ELF-1 (cell line): Measurements from ENCODE around the gene SND1.
A peak's percentile ranks its signal among the peaks of the same experiment; 100 is the strongest.

Source experiments
- DNase-seq: peaks from one replicate; pipeline ENCODE4 v3.0.0-alpha.2; 2016; ENCODE audit warnings: low read depth, low spot score

Gene SND1

DNA sequence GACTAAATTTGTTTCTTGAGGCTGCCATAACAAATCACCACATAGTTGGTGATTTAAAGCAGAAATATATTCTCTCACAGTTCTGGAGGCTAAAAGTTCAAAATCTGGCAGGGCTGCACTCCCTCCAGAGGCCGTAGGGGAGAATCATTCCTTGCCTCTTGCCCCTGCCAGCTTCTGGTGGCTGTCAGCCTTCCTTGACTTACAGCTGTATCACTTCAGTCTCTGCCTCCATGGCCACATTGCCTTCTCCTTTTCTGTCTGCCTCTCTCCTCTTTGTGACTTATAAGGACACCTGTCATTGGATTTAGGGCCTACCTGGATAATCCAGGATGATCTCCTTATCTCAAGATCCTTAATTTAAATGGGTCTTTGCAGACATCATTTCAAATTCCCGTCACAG is 385.1 kb downstream of the SND1 start:
- no peak for DNase-seq

- no peak for DNase-seq
Observed at GRCh38 chr7:128037880-128038619, 386.1 kb downstream of the SND1 start.

DNA sequence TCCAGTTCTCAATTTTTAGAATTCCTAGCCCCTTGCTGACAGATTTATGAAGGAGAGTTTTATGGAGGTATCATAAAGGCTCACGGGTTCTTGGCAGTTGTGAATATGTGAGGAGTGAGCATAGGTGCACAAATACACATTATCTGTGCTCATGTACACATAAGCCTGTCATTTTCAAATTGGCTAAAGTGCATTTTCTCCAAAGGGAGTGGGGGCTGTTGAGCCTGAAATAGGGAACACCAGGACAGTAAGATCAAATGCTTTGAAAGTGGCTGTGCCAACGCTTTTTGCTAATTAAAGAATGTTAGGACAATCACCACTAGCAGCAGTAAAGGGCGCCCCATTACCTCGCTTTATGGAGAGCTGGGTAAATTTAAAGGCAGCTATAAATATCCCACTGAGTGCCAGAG is 387.6 kb downstream of the SND1 start:
- DNase-seq, result no peak

DNA sequence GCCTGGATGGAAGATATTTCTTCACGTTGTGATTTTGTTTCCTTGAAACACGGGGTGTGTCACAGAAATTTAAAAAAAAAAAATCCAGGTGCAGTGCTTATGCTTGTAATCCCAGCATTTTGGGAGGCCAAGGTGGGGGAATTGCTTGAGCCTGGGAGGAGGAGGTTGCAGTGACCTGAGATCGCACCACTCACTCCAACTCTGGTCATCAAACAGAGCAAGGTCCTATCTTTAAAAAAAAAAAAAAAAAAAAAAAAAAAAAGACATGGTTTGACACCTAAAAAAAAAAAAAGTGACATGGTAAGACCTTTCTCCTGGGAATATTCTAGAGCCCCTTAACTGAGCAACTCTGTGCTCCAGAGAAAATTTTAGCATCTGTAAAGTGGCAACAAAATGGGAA is 388.2 kb downstream of the SND1 start:
- no peak for DNase-seq

DNA sequence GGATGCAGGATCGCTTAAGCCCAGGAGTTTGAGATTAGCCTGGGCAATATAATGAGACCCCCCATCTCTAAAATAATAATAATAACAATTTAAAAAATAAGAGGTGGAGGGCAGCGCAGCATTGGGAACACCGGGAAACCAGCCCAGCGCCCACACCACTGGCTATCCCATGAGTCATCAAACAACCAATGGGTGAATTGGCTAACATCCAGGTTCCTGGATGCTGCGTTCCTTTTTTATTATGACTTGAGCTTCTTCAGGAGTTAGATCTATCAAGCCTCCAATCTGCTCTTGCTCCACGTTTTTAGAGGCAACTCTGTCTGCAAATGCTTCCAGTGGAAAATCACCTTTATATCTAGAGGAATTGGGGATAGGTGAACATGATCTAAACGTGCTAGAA is 389.2 kb downstream of the SND1 start:
- no peak for DNase-seq

DNA sequence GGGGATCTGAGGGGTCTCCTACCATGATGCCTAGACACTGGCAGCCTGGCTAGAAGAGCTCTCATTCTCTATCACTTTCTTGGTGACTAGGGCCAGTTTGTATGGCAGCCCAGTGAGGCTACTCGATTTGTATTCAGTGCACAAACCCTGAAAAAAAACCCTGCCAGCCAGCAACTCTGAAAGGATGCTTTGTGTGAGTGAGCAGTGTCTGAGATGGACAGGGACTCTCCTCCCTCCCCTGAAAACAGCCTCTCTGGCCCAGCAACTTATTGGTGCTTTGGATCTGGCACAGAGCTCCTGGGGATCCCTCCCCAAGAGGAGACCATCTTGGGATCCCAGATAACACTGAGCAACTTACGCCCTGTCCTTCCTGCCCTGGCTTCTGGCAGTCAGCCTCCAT is 390.0 kb downstream of the SND1 start:
- DNase-seq, result no peak

DNA sequence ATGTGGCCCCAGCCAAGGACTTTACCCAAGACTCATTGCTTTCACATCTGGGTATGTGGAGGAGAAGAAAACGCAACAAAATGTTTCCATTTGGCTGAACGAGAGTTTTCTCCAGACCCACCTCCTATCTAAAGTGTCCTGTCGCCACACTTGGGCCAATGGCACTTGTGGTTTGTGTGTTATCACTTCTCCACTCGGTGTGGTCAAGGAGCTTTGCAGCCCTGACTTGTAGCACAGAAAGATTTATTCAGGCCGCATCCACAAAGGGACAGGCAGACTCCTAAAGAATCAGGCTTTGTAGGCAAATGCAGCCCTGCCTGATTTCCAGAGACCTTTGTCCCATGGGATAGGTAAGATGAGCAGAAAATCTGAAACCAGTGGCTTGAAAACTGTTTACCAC is 392.1 kb downstream of the SND1 start:
- DNase-seq, result no peak

GRCh38 chr7:128045158-128045557 is 393.2 kb downstream of the SND1 start:
- DNase-seq, result no peak

GRCh38 chr7:128045766-128046165 is 393.8 kb downstream of the SND1 start:
- no peak for DNase-seq

DNA sequence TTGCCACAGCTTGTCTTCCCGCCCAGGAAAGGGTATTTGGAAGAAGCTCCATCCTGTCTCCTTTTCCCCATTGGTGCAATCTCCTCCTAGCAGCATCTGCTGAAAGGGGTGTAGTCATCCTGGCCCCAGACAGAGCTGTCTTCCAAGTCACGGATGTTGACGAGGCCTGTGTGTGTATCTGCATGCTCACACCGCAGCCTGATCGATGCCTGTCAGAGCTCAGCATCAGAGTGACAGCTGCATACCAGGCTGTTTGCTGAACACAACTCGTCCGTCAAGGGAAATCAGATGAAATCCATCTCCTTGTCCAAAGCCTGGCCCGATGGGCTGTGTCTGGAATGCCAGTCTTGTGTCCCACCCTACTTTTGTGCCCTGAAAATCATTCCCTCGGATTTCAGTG is 400.4 kb downstream of the SND1 start:
- no peak for DNase-seq

DNA sequence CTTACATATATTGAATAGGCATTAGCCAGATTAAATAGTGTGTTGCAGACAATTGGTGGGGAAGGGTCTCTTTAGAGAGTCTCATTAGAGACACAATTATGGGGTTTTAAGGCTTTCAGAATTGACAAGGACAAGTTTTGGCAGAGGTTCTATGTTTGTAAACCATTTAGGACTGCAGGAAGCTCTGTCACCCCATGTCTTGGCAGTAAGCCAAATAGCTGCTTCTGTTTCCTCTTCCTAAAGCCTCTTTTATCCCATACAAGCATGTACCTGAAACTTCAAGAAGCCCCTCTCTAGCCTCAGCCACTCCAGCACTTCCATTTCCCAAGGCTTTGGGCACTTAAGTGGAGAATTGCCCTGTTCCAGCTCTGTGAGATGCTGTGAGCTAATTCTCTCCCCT is 401.0 kb downstream of the SND1 start:
- no peak for DNase-seq

GRCh38 chr7:128053991-128054390 is 402.0 kb downstream of the SND1 start:
- DNase-seq, result no peak

DNA sequence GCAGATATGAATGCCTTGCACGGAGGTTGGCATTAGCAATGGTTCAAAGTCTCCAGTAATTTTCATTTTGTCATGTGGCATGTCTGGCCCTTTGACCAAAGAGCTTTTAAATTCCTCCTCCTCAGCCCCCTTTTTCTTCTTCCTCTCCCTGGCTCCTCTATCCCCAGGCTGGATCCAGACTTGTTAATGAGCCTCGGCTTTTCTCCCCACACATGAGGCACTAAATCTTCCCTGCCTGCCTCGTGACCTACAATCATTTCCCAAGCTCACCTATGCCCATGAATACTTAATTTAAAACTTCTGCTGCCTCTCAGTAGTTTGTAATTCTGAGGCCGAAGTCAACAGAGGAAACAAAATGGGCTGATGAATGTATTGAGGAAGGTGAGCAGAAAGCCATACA is 402.5 kb downstream of the SND1 start:
- no peak for DNase-seq

GRCh38 chr7:128055637-128056036 is 403.6 kb downstream of the SND1 start:
- DNase-seq, result peak; percentile 29

DNA sequence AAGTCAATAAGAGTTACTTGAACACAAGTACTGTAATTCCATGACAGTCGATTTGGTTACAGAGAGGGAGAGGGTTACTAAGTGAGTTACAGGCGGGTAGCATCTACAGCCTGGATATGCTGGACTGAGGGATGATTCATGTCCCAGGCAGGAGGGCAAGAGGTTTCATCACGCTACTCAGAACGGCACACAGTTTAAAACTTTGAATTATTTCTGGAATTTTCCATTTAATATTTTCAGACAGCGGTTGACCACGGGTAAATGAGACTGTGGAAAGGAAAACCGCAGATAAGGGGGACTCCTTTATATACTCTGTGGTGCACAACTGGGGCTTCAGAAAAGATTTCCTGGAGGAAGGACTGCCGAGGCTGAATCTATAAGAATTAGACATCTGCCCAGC is 404.9 kb downstream of the SND1 start:
- DNase-seq, result no peak

- no peak for DNase-seq
Observed at GRCh38 chr7:128057909-128058308, 405.9 kb downstream of the SND1 start.

- peak; percentile 62 for DNase-seq
Observed at GRCh38 chr7:128059143-128059988, 407.4 kb downstream of the SND1 start.

DNA sequence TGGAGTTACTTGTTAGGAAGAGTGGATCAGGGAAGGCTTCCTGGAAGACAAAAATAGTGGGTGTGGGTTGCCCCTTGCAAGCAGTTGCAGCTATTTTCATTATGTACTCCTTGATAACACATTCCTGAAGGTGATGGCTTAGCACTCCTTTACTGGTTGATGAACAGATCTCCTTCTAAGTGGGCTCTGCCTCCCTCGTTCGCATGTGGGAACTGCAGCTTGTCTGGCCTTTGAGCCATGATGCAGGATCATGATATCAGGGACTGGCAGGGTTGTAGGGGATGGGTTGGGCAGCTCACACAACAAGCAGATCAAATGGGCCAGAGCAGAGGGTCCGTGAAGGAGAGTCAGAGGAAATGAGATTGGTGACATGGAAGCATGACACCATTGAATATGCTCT is 408.0 kb downstream of the SND1 start:
- DNase-seq, result no peak

DNA sequence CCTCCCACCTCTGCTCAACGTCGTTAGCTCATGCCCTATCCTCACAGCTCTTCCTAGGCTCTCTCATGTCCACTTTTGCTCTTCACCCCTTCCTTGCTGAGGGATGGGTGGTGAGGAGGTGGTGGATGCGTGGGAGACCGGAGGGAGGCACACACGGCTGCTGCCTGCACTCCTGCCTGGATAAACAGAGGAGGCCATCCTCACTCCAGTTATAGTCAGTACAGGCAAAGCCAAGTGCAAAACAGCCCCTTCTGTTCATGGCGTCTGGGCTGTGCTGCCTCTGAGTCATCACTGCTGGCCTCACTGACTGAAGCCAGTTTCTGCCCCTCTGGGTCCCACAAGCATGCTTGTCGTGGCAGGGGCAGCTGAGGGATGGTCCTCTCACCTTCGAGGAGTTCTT is 411.1 kb downstream of the SND1 start:
- no peak for DNase-seq

DNA sequence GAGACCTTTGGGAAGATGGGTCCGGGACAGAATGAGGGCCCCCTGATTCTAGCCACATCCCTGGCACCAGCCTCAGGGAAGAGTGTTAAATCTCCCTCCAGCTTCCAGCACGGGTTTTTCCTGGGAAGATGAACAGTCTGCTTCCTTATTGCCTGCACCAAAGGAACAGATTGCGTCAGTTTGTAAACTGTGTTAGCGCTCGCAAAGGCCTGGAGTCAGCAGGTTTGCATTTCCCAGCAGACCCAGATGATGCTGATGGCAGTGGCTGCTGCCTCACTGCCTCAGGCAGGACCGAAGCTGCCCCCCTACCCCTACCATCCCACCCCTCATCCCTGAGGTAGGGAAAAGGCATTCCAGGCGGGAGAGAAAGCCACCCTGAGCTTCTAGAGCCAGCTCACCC is 413.9 kb downstream of the SND1 start:
- no peak for DNase-seq

- no peak for DNase-seq
Observed at GRCh38 chr7:128066395-128066794, 414.4 kb downstream of the SND1 start.

DNA sequence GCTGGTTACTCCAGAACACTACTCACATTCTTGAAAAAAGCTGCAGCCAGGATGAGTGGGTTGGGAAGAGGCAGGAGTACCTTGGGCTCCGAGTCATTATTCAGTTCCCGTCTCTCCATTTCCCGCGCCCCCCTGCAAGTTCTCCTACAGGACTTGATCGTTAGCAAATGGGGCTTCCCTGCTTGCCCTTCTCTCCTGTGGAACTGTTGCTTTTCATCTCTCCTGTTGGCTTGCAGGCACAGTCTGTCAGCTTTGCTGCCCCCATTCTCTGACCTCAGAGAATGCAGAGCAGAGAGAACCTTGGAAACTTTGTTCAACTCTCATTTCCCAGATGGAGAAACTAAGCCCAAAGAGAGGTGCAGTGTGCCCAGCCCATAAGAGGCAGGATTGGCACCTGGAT is 414.9 kb downstream of the SND1 start:
- no peak for DNase-seq

DNA sequence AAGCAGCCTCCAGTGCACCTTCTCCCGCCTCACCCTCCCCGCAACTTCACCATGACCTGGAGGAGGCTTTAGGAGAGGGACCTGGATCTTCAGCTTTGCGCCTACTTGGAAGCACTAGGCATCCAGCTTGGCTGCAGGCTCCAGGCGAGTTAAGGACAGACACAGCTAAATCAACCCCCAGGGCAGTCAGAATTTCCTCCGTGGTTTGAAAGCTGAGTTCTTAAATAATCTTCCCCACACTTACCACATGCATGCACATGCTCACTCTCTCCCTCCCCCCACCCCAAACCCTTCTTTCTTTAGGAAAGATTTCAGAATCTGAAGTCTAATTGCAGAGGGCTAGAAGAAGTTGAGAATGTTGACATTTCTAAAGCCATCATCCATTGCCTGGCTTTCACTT is 416.0 kb downstream of the SND1 start:
- DNase-seq, result no peak
